ENCODE data around the gene MOGAT3.

The MOGAT3 gene

DNA sequence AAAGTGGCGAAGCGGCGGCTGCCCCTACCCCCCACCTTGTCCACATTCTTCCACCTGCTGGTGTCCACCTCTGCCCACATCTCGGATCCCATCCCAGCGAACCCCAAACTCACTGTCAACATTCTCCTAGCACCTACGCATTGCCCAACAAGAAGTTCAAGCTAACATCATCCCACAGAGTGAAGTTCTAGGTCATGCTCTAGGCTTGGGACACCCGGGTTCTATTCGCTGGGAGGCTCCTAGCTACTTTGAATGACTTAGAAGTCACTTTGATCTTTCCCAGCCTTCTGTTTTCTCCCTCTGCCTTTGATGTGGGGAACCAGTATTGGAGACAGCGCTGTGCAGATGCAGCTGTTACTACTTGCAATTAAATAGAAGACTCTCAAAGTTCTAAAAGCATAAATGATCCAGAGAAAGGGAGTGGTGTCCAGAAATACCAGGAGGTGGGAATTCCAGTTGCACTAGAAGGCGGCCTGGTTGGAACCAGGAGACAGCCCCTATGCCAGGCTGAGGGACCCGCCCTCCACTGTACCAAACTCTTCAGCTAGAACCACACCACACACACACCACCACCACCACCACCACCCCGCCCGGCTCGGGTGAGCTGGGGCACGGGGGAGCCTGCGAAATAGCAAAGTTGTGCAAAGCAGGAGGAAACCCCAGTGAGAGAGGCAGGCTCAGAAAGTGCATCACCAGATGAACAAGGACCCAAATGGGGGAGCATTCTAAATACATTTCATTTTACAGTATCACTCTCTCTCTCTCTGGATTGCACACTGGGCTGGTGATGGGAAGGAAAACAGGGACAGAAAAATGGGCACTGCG, 30.0 kb downstream of the MOGAT3 start:
- no peak for DNase-seq

GRCh38 chr7:101169838-101170551, 30.8 kb downstream of the MOGAT3 start:
- no peak for DNase-seq

DNA sequence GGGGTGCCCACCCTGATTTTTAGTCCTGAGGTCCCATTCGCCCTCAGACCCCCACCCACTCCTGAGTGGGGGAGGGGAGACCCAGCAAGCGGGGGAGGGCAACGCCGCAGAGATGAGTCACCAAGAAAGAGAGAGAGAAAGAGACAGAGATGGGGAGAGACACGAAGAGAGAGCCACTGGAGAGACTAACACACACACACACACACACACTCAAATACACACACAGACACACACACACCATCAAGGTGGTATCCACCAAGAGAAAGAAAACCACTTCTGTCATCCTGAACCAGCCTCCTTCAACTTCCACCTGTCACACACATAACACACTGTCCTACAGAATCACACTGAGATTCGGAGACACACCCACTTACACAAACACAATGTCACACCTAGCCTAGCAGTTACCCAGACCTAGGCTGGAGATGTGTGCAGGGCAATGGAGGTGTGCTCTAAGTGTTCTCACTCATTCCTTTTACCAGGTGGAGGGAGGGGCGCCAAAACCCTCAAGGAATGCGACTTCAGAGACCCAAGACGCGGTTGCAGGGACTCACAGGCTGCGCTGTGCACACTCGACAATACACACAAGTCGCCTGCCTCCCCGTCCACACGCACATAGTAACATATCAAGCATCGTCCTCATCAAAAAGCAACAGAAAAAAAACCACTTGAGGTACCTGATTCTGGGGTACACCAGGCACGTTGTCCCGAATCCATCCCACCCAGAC, 31.6 kb downstream of the MOGAT3 start:
- no peak for DNase-seq

GRCh38 chr7:101168412-101169049, 32.3 kb downstream of the MOGAT3 start:
- DNase-seq, result no peak

DNA sequence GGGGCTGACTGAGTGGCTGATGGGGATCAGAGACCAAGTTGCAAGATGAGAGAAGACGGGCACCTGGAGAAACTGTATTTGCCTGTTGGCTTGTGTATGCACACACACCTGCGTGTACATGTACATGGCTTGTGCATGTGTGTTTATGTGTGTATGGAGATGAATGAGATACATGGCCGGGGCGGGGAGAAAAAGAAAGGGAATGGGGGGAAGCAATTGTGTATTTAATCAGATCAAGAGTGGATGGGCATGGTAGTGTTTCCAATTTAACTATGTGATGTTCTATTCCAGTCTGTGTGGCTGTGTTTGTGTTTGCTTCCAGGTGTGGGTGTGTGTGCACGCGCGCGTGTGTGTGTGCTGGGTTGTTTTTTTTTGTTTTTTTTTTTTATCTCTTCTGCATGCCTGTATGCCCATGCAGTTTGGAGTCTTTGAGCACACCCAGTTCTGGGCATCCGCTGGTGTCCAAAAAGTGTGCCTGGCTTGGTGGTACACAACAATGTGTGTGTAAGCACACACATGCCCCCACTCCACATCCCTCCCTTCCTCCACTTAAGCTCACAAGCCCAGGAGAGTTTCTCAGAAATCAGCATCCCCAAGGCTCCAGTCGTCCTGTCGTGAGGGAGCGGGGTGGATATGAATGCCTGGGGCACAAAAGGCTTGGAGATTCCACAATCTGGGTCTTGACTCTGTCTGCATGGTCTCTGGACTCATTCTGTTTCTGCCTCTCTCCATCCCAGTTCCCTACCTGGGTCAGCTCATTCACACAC, 33.0 kb downstream of the MOGAT3 start:
- no peak for DNase-seq

GRCh38 chr7:101166909-101167644, 33.8 kb downstream of the MOGAT3 start:
- DNase-seq, result no peak

GRCh38 chr7:101166648-101166908, 34.3 kb downstream of the MOGAT3 start:
- no peak for DNase-seq

DNA sequence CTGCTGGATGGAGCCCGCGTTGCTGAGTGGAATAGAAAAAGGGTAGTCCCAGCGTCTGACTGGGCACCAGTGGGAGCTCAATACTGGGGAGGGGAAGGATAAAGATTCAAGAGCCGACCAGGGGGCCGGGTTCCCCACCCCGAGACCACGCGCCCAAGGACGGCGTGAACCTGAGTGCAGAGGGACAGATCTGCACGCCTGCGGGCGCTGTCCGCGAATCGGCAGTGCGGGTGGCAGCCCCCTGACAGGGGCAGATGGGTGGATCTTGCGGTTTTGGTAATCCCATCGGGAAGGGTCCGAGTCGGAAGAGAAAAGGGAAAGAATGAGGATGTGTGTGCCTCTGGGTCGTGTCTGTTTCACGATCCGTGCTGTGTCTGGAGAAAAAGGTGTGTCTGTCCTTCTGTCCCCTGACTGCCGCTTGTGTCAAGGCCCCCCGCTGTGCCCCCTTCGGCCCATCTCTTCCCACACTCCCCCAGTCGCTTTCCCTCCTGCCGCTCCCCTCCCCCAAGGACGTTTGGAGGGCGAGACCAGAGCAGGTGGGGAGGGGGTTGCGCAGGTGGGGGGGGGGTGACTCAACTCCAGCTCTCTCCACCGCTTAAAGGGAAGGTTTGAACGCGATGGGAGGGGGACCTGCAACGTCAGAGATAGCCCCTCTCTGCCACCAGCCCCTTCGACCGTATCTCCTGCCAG, 34.7 kb downstream of the MOGAT3 start:
- no peak for DNase-seq

- DNase-seq, result peak; percentile 83
These were observed 35.5 kb downstream of the MOGAT3 start, which contains the start of gene VGF for GRCh38 chr7:101165075-101165957. Gene VGF (minus strand): TSS chr7:101165569. CDS start chr7:101164843, 726 bp downstream.

DNA sequence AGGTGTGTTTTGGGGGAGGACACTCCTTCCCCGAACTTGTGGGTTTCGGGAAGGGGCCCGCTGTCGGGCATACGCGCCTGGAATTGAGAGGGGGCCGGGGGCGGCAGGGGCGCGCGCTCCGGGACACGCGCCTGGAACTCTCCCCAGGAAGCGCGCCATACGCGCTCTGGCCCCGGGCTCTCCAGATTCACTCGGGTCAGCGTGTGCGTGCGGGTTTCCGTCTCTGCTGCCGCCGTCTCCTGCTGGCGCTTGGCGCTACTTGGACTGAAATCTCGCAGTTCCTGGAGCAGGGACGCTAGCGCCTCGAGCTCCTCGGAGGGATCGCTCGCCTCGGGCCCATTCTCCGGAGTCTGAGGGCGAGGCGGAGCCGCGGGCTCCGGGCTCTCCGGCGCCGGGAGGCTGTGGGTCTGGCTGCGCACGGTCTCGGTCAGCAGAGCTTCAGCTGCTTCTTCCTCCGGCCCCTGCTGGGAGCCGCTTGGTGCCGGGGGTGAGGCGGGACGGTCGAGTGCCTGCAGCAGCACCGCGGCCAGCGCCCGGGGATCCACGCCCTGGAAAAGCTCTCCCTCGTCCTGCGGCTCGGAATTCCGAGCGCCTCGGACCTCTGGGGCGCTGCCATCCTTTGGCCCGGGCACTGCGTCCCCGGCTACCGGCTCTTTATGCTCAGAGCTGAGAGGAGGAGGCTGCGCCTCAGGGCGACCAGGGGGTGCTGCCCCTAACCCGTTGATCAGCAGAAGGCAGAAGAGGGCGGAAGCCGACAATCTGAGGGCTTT, 36.6 kb downstream of the MOGAT3 start:
- DNase-seq, result no peak

DNA sequence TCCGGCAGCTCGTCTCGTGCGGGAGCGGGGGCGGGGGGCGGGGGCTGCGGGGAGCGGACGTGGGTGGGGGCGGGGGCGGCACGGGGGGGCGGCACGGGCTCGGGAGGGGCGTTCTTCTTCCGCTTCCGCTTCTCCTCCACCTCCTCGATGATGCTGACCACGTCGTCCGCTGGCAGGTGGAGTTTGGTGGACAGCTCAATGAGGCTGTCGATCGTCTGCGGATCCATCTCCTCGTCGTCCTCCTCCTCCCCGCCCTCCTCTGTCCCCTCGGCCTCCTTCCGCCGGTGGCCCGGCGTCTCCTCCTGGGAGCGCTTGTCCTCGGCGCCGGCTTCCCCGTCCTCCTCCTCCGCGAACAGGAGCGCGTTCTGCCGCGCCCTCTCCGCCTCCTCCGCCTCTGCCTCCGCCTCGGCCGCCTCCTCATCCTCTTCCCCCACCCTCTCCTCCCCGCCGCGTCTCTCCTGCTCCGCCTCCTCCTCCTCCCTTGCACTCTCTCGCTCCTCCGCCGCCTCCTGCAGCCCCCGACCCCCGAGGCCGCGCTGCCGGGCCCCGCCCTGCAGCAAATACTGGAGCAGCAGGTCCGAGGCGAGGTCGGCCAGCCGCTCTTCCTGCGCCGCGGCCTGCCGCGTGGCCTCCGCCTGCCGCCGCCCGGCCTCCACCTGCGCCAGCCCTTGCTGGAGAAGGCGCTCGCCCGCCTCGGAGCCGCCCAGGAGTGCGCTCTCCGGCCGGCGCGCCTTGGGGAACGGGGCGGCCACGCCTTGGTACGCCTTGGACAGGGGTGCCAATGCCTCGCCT, 37.4 kb downstream of the MOGAT3 start:
- no peak for DNase-seq

GRCh38 chr7:101162551-101163278, 38.1 kb downstream of the MOGAT3 start:
- no peak for DNase-seq

DNA sequence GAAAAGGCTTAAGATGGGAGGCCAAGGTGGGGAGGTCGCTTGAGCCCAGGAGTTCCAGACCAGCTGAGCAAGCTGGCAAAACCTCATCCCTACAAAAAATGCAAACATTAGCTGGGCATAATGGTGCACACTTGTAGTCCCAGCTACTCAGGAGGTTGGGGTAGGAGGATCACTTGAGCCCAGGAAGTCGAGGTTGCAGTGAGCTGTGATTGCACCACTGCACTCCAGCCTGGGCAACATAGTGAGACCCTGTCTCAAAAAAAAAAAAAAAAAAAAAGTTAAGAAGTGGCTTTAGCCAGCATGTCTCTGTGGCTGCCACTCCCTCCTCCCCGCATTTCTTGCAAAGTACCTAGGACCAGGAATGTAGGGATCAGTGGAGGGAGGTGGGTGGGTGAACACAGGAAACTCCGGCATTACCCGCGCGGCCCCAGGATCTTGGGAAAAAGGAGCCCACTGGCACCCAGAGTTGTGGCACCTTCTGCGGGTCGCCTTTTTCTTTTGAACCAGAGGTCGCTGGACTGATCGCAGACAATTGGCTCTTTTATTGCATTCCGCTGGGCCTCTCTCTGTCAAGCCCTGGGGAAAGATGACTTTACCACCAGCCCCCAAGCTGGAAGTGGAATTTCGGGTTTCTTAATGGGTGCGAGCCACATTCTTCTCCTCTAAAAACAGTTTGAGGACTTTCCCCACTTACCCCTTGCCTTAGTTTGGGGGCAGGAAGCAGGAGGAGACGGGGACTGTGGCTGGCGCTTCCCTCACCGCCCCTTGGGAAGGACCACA, 39.0 kb downstream of the MOGAT3 start:
- DNase-seq, result no peak

DNA sequence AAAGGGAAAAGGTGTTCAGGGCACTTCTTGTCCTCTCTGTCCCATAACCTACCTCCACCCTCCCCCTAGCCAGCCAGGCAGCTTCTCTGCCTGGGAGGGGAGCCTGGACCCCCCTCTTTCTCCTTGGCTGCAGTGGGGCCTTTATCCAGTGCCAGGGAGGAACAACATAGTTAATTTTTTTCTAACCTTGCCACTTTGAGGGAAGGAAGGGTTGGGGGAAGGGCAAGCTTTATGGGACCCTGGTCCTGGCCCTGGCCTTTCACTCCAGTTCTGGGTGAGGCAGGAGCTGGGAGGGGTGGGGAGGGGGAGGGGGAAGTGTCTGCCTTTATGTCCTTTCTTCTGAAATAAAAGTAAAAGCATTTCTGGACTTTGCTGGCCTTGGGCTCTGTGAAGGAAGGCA, 39.9 kb downstream of the MOGAT3 start:
- DNase-seq, result no peak

GRCh38 chr7:101159696-101160674, 40.9 kb downstream of the MOGAT3 start:
- DNase-seq, result no peak
